Measurements from ENCODE around the gene OLFM2. TPM values are rescaled to one million over a fixed set of nuclear protein-coding genes. Genes with fewer than 3 reads are reported as not detected.
A peak's percentile ranks its signal among the peaks of the same experiment; 100 is the strongest.

OLFM2 gene
- total RNA-seq, 3 donors from 2014 or later: 1.4 to 5.7 (median 1.9) TPM

DNA sequence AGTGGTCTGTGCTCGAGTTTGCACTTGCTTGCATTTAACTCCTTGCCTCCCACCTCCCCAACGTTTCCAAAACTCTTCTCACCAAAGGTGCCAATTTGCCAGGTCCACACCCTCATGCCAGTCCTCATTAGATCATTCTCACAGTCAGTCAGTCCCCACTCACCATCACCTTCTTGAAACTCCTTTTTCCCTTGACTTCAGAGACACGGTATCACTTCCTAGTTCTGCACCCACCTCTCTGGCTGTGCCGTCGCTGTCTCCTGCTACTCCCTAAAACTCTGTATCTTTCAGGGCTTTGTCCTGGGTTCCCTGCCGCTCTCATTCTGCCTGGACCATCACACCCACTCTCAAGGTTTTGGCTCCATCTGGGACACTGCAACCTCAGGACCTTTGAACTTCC is 19.6 kb downstream of the OLFM2 start:
- Histone ChIP-seq H3K36me3 (ENCODE audit: low read depth) (no peaks in the 10 kb centered on the region), H3K9me3 (no peaks in the 10 kb centered on the region), H3K4me3 (no peak overlapping the region), H3K4me1 (ENCODE audit: low read depth) (peaks cover 13% of the 10 kb centered on the region)
- ATAC-seq (no peak), DNase-seq (no peak)
- TF ChIP-seq, protein P1, sequence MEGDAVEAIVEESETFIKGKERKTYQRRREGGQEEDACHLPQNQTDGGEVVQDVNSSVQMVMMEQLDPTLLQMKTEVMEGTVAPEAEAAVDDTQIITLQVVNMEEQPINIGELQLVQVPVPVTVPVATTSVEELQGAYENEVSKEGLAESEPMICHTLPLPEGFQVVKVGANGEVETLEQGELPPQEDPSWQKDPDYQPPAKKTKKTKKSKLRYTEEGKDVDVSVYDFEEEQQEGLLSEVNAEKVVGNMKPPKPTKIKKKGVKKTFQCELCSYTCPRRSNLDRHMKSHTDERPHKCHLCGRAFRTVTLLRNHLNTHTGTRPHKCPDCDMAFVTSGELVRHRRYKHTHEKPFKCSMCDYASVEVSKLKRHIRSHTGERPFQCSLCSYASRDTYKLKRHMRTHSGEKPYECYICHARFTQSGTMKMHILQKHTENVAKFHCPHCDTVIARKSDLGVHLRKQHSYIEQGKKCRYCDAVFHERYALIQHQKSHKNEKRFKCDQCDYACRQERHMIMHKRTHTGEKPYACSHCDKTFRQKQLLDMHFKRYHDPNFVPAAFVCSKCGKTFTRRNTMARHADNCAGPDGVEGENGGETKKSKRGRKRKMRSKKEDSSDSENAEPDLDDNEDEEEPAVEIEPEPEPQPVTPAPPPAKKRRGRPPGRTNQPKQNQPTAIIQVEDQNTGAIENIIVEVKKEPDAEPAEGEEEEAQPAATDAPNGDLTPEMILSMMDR (IDR thresholded peaks at IDR 0.05): no peak
- intact Hi-C loops (cut with DNase I, micrococcal nuclease): no loop called here

DNA sequence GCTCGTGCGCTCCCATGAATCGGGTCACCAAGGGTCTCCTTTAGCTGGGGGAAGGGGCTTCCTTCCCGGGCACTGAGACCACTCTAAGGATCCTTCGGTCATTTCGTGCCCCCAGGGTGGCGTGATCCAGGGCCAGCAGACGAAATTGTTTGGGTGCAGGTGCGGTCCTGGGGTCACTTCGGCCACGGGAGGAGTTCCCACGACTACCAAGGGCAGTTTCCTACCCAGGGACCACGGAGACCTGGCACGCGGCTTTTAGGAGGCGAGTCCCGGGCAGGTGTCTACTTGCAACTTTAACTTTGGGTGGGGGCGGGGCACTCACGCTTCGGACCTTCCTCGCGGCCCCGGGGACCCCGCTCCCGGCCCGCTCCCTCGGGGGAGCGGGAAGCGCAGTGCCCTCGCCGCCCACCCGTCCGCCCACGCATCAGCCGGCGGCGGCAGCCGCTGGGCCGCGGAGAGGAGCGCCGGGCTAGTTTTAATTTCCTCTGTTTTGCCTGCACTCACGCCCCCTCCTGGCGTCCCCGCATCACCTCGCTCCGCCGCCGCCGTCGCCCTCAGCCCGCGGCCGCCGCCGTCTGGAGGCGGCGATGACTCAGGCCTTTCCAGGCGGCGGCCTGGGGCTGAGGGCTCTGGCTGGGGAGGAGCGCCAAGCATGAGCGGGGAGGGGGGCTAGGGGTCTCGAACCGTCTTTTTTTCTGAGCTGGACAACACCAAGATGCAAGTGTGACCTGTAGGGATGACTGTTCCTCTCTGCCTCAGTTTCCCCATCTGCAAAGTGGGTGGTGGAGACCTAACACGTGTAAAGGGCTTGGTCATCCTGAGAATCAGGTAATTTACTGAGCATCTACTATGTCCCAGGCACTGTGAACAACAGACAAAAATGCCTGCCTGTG is 21.8 kb downstream of the OLFM2 start:
- peaks cover 13% of the 10 kb centered on the region for H3K4me1 ChIP-seq (ENCODE audit: low read depth)
- DNase-seq (peak; percentile 70 to 81 (median 74)), ATAC-seq (peak; percentile 93)
- intact Hi-C loops (cut with DNase I, micrococcal nuclease): no loop called here
- H3K4me3 ChIP-seq: no peak overlapping the region
- TF ChIP-seq, protein P1 (IDR thresholded peaks at IDR 0.05): peak; percentile 28
- H3K36me3 ChIP-seq (ENCODE audit: low read depth): no peaks in the 10 kb centered on the region
- H3K9me3 ChIP-seq: no peaks in the 10 kb centered on the region

DNA sequence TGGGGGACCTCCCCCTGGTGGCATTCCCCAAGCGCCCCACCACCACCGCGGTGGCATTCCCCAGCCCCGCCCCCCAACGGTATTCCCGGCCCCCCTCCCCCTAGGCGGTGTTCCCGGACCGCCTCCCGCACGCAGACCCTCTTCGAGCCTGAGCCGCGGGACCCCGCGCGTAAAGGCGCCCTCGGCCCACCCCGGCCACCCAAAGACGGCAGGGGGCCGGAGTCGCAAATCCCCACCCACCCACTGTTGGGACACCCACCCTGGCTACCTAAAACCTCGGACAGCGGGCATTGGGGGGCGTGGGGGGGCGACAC is 22.4 kb downstream of the OLFM2 start:
- H3K4me1 ChIP-seq (ENCODE audit: low read depth): peaks cover 13% of the 10 kb centered on the region
- H3K9me3 ChIP-seq: no peaks in the 10 kb centered on the region
- no peaks in the 10 kb centered on the region for H3K36me3 ChIP-seq (ENCODE audit: low read depth)
- ATAC-seq: no peak
- DNase-seq: no peak
- H3K4me3 ChIP-seq: no peak overlapping the region
- intact Hi-C loops (cut with DNase I, micrococcal nuclease): no loop called here
- TF ChIP-seq, protein P1 (IDR thresholded peaks at IDR 0.05): no peak

DNA sequence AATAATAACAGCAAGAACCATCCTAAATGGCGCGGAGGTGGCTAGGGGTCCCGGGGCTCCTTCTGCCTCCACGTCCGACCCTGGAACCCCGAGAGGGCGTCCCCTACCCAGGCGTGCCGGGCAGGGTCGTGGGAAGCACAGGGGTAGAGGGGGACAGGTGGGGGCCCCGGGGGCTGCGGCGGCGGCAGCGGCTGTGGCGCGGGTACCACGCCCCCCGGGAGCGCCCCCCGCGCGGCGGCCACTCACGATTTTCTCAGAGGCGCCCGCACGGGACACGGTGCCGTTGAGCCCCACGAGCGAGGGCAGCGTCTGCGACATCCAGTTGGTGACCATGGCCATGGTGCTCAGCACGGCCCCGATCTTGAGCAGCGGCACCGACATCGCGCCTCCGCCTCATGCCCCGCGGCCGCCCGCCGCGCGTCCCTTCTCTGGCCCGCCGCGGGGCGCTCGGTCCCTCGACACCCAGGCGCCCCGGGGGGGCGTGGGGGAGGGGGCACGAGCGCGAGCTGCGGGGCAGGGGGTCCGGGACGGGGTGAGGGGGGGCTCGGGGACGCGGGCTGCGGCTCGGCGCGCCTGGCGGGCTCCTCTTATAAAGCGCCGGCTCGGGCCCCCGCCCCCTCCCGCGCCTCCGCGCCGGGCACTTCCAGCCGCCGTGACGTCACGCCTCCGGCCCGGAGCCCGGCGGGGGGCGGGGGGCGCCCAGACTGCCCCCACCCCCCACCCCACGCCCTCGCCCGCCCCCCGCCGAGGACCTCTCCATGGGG is 22.9 kb downstream of the OLFM2 start:
- ATAC-seq (no peak), DNase-seq (no peak)
- TF ChIP-seq, protein P1 (IDR thresholded peaks at IDR 0.05): no peak
- Histone ChIP-seq H3K36me3 (ENCODE audit: low read depth) (no peaks in the 10 kb centered on the region), H3K9me3 (no peaks in the 10 kb centered on the region), H3K4me3 (no peak overlapping the region), H3K4me1 (ENCODE audit: low read depth) (peaks cover 13% of the 10 kb centered on the region)
- intact Hi-C loops (cut with DNase I, micrococcal nuclease): no loop called here

DNA sequence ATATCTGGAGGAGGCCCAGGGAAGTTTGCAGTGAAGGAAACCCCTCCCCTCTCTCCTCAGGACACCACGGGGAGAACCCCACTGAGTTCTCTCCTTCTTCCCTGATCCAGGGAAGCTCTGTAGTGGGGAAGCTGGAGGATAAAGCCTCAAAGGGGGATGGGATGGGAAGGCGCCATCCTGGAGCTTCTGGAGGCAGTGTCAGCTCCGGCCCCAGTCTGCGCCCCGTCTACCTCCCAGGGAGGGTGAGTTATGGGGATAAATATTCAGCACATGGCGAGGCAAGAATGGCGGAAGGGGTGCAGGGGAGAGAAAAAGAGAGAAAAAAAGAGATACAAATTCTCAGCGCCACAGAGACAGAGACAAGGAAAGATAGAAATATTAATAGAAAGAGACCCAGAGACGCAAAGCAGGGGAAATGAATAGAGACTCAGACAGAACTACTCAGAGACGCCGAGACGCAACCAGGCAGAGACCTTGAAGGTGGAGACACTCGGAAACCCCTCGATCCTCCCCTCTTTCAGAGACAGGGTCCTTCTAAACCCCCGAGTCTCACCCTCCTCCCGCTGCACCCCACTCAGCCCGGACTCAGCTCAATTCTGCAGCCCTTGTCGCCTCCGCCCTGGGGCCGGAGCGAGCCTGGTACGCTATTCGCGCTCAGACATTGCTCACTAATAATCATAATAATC is 23.6 kb downstream of the OLFM2 start:
- DNase-seq: no peak
- no peak overlapping the region for H3K4me3 ChIP-seq
- intact Hi-C loops (cut with DNase I, micrococcal nuclease): no loop called here

More for the DNA sequence above, 23.6 kb downstream of the OLFM2 start:
- no peak for ATAC-seq
- Histone ChIP-seq H3K4me1 (ENCODE audit: low read depth) (peaks cover 13% of the 10 kb centered on the region), H3K9me3 (no peaks in the 10 kb centered on the region), H3K36me3 (ENCODE audit: low read depth) (no peaks in the 10 kb centered on the region)
- TF ChIP-seq, protein P1 (IDR thresholded peaks at IDR 0.05): no peak

All from mucosa of descending colon (tissue), 3 donors.